HEK293T (cell line): ENCODE measurements around the gene BEAN1.

Experiments
- ARNT ChIP-seq: fragments of 450-650 bp; IDR thresholded peaks from 2 replicates; pipeline ENCODE4 v1.6.1; 2017; ENCODE audit warnings: mild to moderate bottlenecking
- BHLHE40 ChIP-seq: fragments of 450-650 bp; IDR thresholded peaks from 2 replicates; pipeline ENCODE4 v1.6.1; 2016; ENCODE audit warnings: mild to moderate bottlenecking, moderate library complexity, borderline replicate concordance
- ELF4 ChIP-seq: fragments of 450-650 bp; IDR thresholded peaks from 2 replicates; pipeline ENCODE4 v1.6.1; 2017; ENCODE audit warnings: antibody characterized with exemption
- FOXA1 ChIP-seq: fragments of 450-650 bp; IDR thresholded peaks from 2 replicates; pipeline ENCODE4 v1.6.1; 2016; ENCODE audit warnings: mild to moderate bottlenecking
- FOXK2 ChIP-seq: fragments of 450-650 bp; IDR thresholded peaks from 2 replicates; pipeline ENCODE4 v1.6.1; 2016; ENCODE audit warnings: mild to moderate bottlenecking
- LEF1 ChIP-seq: fragments of 450-650 bp; IDR thresholded peaks from 2 replicates; pipeline ENCODE4 v1.6.1; 2017; ENCODE audit warnings: mild to moderate bottlenecking, borderline replicate concordance
- NFRKB ChIP-seq: fragments of 450-650 bp; IDR thresholded peaks from 2 replicates; pipeline ENCODE4 v1.6.1; 2016; ENCODE audit warnings: mild to moderate bottlenecking, moderate library complexity
- ZNF384 ChIP-seq: fragments of 450-650 bp; IDR thresholded peaks from 2 replicates; pipeline ENCODE4 v1.6.1; 2016
- TF ChIP-seq, protein P1 (sequence below): fragments of 450-650 bp; IDR thresholded peaks from 2 replicates; pipeline ENCODE4 v1.6.1; 2016

- TF ChIP-seq FOXK2 (no peak), ZNF384 (no peak), NFRKB (no peak), BHLHE40 (no peak), FOXA1 (no peak), ELF4 (no peak), LEF1 (no peak), ARNT (no peak)
- TF ChIP-seq, protein P1, sequence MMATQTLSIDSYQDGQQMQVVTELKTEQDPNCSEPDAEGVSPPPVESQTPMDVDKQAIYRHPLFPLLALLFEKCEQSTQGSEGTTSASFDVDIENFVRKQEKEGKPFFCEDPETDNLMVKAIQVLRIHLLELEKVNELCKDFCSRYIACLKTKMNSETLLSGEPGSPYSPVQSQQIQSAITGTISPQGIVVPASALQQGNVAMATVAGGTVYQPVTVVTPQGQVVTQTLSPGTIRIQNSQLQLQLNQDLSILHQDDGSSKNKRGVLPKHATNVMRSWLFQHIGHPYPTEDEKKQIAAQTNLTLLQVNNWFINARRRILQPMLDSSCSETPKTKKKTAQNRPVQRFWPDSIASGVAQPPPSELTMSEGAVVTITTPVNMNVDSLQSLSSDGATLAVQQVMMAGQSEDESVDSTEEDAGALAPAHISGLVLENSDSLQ: no peak
Observed at GRCh38 chr16:66389256-66390176, 37.6 kb upstream of the BEAN1 start.
